B cell (primary cell): ENCODE results near the gene IPCEF1.

Experiments
- CTCF ChIP-seq: fragments of 200-600 bp; IDR thresholded peaks from one replicate; pipeline ENCODE4 v1.8.0; 2022; ENCODE audit warnings: antibody characterized with exemption, mild to moderate bottlenecking
- EZH2 ChIP-seq: IDR thresholded peaks from 2 replicates; pipeline ENCODE4 v1.6.1; 2012; ENCODE audit warnings: borderline replicate concordance, low read depth, mild to moderate bottlenecking, moderate library complexity, low read length; ENCODE audit not compliant: insufficient read depth, poor library complexity, severe bottlenecking

- TF ChIP-seq EZH2 (no peak), CTCF (no peak)
Measured at GRCh38 chr6:154341336-154341735, 15.3 kb downstream of the IPCEF1 start.
